Measurements from ENCODE around the gene JAKMIP3.

DNA sequence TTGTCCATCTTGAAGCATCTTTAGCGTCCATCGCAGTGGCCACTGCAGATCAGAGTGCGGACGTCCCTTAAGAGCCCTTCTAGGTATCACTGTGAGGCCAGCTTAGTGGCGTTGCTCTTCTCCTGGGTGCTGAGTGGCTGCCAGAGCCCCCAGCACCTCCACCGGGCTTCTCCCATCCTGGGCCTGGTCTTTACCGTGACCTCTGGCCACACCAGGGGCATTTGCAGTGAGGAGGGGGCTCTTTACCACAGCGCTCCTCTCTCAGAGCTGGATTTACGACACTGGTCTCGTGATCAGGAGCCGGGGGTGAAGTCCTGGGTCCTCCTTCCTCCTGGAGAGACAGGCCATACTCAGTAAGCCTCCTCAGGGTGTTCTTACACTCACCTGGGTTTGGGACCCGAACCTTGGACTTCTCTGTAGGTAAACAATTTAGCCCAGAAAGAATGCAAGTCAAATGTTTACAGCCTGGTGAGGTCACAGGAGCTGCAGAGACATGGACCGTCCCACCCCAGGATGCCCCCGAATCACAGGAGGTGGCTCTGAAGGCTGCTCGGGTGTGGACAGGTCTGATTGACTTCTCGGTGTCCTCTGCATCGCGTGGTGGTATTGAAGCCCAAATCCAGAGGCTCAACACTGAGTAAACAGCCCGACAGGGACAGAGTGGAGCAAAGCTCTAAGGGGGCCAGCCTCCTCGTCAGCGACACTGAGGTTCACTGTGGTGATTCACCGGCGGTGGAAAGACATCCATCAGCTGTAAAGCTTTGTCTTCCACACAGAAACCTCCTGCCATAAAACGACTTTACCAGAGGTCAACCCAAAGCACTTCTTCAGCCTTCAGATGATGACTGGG lies 33.0 kb downstream of the JAKMIP3 start:
- TF ChIP-seq, protein P1, sequence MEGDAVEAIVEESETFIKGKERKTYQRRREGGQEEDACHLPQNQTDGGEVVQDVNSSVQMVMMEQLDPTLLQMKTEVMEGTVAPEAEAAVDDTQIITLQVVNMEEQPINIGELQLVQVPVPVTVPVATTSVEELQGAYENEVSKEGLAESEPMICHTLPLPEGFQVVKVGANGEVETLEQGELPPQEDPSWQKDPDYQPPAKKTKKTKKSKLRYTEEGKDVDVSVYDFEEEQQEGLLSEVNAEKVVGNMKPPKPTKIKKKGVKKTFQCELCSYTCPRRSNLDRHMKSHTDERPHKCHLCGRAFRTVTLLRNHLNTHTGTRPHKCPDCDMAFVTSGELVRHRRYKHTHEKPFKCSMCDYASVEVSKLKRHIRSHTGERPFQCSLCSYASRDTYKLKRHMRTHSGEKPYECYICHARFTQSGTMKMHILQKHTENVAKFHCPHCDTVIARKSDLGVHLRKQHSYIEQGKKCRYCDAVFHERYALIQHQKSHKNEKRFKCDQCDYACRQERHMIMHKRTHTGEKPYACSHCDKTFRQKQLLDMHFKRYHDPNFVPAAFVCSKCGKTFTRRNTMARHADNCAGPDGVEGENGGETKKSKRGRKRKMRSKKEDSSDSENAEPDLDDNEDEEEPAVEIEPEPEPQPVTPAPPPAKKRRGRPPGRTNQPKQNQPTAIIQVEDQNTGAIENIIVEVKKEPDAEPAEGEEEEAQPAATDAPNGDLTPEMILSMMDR (IDR thresholded peaks at IDR 0.05; ENCODE audit: insufficient read depth, low read length) = no peak
- TF ChIP-seq, protein P2, sequence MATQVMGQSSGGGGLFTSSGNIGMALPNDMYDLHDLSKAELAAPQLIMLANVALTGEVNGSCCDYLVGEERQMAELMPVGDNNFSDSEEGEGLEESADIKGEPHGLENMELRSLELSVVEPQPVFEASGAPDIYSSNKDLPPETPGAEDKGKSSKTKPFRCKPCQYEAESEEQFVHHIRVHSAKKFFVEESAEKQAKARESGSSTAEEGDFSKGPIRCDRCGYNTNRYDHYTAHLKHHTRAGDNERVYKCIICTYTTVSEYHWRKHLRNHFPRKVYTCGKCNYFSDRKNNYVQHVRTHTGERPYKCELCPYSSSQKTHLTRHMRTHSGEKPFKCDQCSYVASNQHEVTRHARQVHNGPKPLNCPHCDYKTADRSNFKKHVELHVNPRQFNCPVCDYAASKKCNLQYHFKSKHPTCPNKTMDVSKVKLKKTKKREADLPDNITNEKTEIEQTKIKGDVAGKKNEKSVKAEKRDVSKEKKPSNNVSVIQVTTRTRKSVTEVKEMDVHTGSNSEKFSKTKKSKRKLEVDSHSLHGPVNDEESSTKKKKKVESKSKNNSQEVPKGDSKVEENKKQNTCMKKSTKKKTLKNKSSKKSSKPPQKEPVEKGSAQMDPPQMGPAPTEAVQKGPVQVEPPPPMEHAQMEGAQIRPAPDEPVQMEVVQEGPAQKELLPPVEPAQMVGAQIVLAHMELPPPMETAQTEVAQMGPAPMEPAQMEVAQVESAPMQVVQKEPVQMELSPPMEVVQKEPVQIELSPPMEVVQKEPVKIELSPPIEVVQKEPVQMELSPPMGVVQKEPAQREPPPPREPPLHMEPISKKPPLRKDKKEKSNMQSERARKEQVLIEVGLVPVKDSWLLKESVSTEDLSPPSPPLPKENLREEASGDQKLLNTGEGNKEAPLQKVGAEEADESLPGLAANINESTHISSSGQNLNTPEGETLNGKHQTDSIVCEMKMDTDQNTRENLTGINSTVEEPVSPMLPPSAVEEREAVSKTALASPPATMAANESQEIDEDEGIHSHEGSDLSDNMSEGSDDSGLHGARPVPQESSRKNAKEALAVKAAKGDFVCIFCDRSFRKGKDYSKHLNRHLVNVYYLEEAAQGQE (IDR thresholded peaks at IDR 0.05; ENCODE audit: insufficient replicate concordance, low read depth) = no peak

Data from HL-60 (cell line).